NCI-H187 treated with DMSO at 0.1 percent for 48 hours (cell line): Measurements from ENCODE around the gene LRRC8D.

ENCODE experiments used
- DNase-seq: peaks from one replicate; lab custom pipeline; 2025; lab: John Stamatoyannopoulos, UW

Gene LRRC8D

GRCh38 chr1:89896105-89896942, 75.5 kb downstream of the LRRC8D start:
- no peak for DNase-seq

DNA sequence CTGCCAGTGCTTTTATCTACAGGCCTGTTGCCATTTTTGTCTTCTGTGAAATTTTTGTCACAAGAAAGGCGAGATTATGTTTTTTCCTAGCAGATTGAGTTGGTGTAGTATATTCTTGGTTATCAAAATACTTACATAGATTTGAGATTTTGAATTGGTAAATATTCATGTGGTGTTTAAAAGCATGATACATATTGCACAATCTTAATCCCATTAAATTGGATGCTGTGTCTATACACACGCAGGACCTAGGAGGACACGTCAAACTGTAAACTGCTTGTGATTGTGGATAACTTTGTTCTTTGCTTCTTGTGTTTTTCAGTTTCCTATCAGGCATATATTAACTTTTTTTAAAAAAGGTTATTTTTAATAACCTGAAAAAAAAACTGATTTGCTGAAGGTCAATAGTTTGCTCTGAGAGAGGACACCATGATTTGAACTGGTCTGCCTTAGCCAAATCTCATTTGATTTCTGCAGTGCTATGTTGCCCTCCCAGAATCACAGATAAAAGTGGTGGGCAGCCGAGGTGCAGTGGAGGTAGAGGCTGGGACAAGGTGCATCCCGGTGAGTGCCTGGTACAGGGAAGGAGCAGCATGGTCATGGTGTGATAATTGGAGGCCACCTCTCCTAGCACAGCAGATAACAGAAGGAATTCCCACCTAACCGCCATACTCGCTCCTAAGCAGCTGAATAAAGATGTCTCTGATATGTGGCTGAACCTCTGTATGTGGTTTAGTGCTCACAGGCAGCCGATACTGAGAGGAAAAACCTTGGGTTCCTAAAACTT, 76.7 kb downstream of the LRRC8D start:
- DNase-seq: no peak

DNA sequence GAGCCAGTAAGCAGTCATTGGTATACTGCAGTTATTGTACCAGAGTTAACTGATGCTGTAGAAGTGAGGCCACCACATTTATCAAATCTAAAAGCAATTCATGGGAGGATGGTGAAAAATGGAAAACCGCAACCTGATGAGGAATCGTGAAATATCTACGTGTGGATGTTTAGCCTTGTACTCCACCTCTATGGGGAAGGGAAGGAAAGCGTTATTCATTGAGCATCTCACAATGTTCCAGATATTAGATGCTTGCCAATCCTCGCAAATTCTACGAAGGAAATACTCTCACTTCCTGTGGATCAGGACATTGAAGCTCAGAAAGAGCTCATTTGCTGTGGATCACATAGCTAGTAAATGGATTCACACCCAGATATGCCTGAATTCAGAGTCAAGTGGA, 77.3 kb downstream of the LRRC8D start:
- DNase-seq: peak; percentile 15

GRCh38 chr1:89898695-89899470, 78.1 kb downstream of the LRRC8D start:
- no peak for DNase-seq

DNA sequence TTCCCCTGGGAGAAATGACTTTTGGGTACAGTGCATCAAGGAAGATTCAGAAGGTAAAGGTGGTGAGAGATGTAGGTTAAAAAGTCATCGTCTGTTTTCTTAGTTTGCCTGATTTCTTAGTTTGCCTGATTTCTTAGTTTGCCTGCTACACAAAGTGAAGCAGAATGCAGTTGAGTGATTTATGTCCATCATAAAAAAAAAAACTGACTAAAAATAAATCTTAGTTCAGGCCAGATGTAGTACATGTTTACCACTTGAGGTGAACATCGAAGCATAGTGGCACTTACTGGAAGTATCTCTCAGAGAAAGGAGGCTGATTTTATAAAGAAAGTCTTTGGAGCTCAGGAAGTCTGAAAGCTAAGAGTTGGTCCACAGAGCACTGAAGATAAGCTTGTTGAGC, 79.5 kb downstream of the LRRC8D start:
- no peak for DNase-seq

- DNase-seq: peak; percentile 43
These were observed 80.2 kb downstream of the LRRC8D start for GRCh38 chr1:89900791-89901708.

GRCh38 chr1:89901957-89902669, 81.3 kb downstream of the LRRC8D start:
- DNase-seq: no peak

GRCh38 chr1:89903550-89903949, 82.7 kb downstream of the LRRC8D start:
- DNase-seq: no peak

- DNase-seq: no peak
These were observed 83.6 kb downstream of the LRRC8D start for GRCh38 chr1:89904219-89904980.

DNA sequence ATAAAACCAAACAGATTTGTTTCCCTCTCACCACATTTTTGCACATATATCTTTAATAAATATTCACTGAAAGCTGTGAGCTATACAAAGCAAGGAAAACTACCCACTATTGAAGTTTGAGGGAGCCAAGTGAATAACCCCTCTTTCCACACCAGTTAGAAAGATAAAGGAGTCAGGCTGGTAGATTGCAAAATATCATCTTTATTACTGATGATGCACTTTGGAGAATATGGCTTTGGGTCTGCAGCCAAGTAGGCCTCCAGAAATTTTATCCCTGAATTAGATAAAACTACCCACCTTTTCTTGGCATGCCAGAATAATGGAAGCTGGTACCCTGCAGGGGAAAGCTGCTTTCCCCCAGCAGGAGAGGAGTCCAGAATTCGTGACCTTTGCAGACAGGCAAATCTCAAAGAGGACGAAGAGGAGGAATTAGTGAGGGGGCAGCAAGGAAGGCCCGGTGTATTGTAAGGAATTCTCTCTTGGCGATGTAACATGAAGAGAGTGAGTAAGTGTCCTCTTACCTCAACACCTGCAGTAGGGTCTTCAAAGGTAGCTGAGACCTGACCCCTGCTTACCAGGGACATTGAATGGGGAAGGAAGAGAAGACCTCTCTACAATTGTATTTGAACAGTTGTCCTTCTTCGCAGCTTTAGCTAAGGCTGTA, 84.7 kb downstream of the LRRC8D start:
- DNase-seq: no peak

DNA sequence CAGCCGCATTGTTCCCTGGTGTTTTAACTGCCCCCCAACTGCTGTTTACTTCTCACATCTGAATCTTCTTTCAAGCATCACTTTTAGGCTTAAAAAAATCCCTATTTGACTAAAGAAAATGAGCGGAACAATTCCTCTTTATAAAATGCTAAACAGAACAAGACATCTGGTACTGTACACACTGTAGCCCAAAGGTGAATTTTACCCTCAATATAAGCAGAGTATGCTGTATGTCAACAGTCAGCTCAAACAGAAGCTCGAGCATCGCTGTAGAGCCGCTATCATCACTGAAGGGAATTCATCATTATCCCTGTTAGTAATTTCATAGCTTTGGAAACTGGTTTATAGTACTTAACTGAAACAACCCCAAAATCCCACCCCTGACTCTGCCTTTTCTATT, 85.3 kb downstream of the LRRC8D start:
- DNase-seq: no peak

GRCh38 chr1:89907727-89908212, 86.9 kb downstream of the LRRC8D start:
- no peak for DNase-seq

- DNase-seq: no peak
These were observed 87.4 kb downstream of the LRRC8D start for GRCh38 chr1:89908273-89908671.

- no peak for DNase-seq
These were observed 88.0 kb downstream of the LRRC8D start for GRCh38 chr1:89908672-89909436.

- DNase-seq: no peak
These were observed 89.4 kb downstream of the LRRC8D start for GRCh38 chr1:89910268-89910667.

GRCh38 chr1:89910780-89911179, 89.9 kb downstream of the LRRC8D start:
- no peak for DNase-seq

DNA sequence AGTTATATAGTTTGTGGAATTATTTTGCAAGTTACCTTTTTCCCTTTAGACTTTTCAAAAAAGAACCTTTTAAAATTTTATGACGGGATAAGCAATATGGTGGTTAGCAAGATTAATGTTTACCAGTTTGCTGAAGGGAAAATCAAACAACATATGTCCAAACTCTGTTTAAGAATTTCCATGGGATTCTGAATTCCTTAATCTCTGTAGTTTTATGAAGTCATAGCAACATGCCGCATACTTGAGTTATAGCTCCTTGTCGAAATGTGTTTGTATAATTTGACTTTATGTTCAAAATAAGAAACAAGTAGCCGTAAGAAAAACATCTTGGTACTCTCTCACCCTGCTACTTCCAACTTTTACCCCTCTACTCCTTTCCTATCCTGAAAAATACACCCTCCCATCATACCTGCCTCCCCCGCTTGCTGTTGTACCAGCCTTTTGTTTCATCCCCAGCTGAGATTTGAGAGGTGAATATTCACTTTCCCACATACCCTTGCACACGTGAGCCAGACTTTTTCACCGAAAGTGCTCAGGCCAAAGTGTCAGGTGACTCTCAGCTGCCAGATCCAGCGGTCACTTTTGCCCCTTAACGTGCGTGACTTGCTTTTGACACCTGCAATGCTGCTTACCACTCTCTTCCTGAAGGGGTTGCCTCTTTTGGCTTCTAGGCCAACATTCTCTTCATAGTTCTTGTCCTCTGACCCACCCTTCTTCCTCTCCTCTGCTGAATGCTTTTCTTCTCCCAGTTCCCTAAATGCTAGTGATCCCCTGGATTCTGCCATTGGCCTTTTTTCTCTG, 90.6 kb downstream of the LRRC8D start:
- no peak for DNase-seq

GRCh38 chr1:89912073-89912472, 91.2 kb downstream of the LRRC8D start:
- no peak for DNase-seq
